Caco-2 (cell line): ENCODE measurements around the gene NCKIPSD. TPM values are rescaled to one million over a fixed set of nuclear protein-coding genes. Genes with fewer than 3 reads are reported as not detected.

Source experiments
- BruUV-seq: library from RNA; stranded (reverse); fragments of 400-500 nt; replicated peaks from 2 replicates; lab custom pipeline; 2021; lab: Mats Ljungman, UMichigan
- CTCF ChIA-PET: fragments of 300-600 bp; sonication (Branson Sonifier 250); formaldehyde crosslinking; loops from one replicate; lab custom pipeline; 2022; ENCODE audit warnings: antibody characterized with exemption; lab: Charles Lee
- POLR2A ChIA-PET: fragments of 300-600 bp; sonication (Branson Sonifier 250); formaldehyde crosslinking; loops from one replicate; lab custom pipeline; 2022; ENCODE audit warnings: antibody characterized with exemption; lab: Charles Lee
- DNase-seq, 2 experiments: peaks; one replicate each; pipeline versions ENCODE4 v3.0.0 to v3.0.0-alpha.2; 2020 to 2022
- H3K27me3 ChIP-seq: replicated peaks from 2 replicates; pipeline ENCODE4 v1.6.0; 2011; ENCODE audit warnings: low read length; ENCODE audit not compliant: control insufficient read depth, insufficient read depth
- H3K36me3 ChIP-seq: 2 replicates; pipeline ENCODE4 v1.5.1; 2011; ENCODE audit warnings: low read length; ENCODE audit not compliant: control insufficient read depth, insufficient read depth
- H3K4me1 ChIP-seq: fragments of 250-450 bp; sonication (Bioruptor Pico); 2 replicates; pipeline ENCODE4 v1.5.1; 2020; ENCODE audit warnings: mild to moderate bottlenecking
- H3K4me3 ChIP-seq: 2 replicates; pipeline ENCODE4 v1.5.1; 2011; ENCODE audit warnings: low read depth, mild to moderate bottlenecking, control low read depth, low read length
- H3K9me3 ChIP-seq: fragments of 250-450 bp; sonication (Bioruptor Pico); 2 replicates; pipeline ENCODE4 v1.5.1; 2020; ENCODE audit warnings: mild to moderate bottlenecking, moderate library complexity
- H3K27ac Mint-ChIP-seq: one replicate; pipeline ENCODE4 v1.8.0; 2022; ENCODE audit warnings: mixed read lengths; ENCODE audit not compliant: unreplicated experiment
- H3K27me3 Mint-ChIP-seq: one replicate; pipeline ENCODE4 v1.8.0; 2022; ENCODE audit warnings: mixed read lengths; ENCODE audit not compliant: insufficient read depth, unreplicated experiment
- H3K36me3 Mint-ChIP-seq: one replicate; pipeline ENCODE4 v1.8.0; 2022; ENCODE audit warnings: mild to moderate bottlenecking, mixed read lengths; ENCODE audit not compliant: insufficient read depth, unreplicated experiment
- H3K4me1 Mint-ChIP-seq: one replicate; pipeline ENCODE4 v1.8.0; 2022; ENCODE audit warnings: low read depth, mixed read lengths; ENCODE audit not compliant: unreplicated experiment
- H3K4me3 Mint-ChIP-seq: one replicate; pipeline ENCODE4 v1.8.0; 2022; ENCODE audit warnings: mild to moderate bottlenecking, moderate library complexity, mixed read lengths; ENCODE audit not compliant: unreplicated experiment
- H3K9me3 Mint-ChIP-seq: one replicate; pipeline ENCODE4 v1.8.0; 2022; ENCODE audit warnings: mixed read lengths; ENCODE audit not compliant: unreplicated experiment
- CTCF ChIP-seq, 2 experiments: fragments of 200-600 bp in 1 of 2; IDR thresholded peaks; 1 replicate in 1 of 2; 2 replicates in 1 of 2; pipeline versions ENCODE4 v1.5.1 to v1.8.0; 2011 to 2022; ENCODE audit warnings: antibody characterized with exemption in 1 of 2, control low read depth in 1 of 2, inconsistent platforms in 1 of 2, low read depth in 1 of 2, low read length in 1 of 2, mild to moderate bottlenecking in 1 of 2, moderate library complexity in 1 of 2; ENCODE audit not compliant: insufficient read depth in 1 of 2, severe bottlenecking in 1 of 2, unreplicated experiment in 1 of 2
- intact Hi-C: fragments of 100-400 bp; cut with micrococcal nuclease; formaldehyde crosslinking; loops from one replicate; pipeline ENCODE4 v1.10.0; 2022; ENCODE audit not compliant: unreplicated experiment
- total RNA-seq: library from RNA; stranded (reverse); gene quantifications from 2 replicates; pipeline ENCODE4 v1.2.3, GENCODE V29; 2022

NCKIPSD gene
- total RNA-seq, 1 experiment from 2014 or later, result 30.2 TPM

GRCh38 chr3:48630833-48631232 lies 54.9 kb downstream of the NCKIPSD start:
- no peak for DNase-seq
- peaks cover 11% of the 10 kb centered on the region for H3K4me1 Mint-ChIP-seq
- no peak overlapping the region for H3K27ac Mint-ChIP-seq
- BruUV-seq, result no TSS peak
- Histone ChIP-seq H3K36me3 (peaks cover 4% of the 10 kb centered on the region), H3K4me1 (peaks cover 8% of the 10 kb centered on the region; the same call in 1 of the 2 replicates), H3K27me3 (no peaks in the 10 kb centered on the region), H3K4me3 (no peak overlapping the region), H3K9me3 (no peaks in the 10 kb centered on the region)
- TF ChIP-seq CTCF (IDR thresholded peaks at IDR 0.05; ENCODE audit: insufficient read depth in 1 of 2, low read depth in 1 of 2, low read length in 1 of 2, severe bottlenecking in 1 of 2, unreplicated experiment in 1 of 2), result no peak
- H3K27me3 Mint-ChIP-seq, result no peaks in the 10 kb centered on the region
- intact Hi-C loops, result no loop called here
- H3K36me3 Mint-ChIP-seq, result peaks cover 21% of the 10 kb centered on the region
- no peak overlapping the region for H3K4me3 Mint-ChIP-seq
- H3K9me3 Mint-ChIP-seq, result no peaks in the 10 kb centered on the region
- CTCF ChIA-PET, result no interaction called here
- POLR2A ChIA-PET, result no interaction called here

DNA sequence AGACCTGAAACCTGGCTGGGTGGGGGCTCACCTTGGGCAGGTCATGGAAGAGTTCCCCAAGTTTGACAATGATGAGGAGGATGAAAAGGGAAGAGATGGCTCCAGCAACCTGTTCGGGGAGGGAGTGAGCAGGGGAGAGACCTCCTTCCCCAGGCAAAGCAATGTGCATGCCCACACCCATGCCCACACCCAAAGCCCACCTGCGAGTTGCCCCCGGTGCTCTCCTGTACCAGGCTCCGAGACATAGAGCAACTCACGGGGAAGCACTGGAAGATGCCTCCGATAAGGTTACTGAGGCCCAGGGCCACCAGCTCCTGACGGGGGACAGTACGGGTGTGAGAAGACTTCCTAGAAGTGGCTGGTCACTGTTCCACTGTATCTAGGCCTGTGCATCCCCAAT lies 55.3 kb downstream of the NCKIPSD start:
- H3K36me3 ChIP-seq, result peaks cover 4% of the 10 kb centered on the region
- Mint-ChIP-seq H3K4me1 (peaks cover 11% of the 10 kb centered on the region), H3K27me3 (no peaks in the 10 kb centered on the region), H3K27ac (no peak overlapping the region), H3K4me3 (no peak overlapping the region), H3K9me3 (no peaks in the 10 kb centered on the region), H3K36me3 (peaks cover 20% of the 10 kb centered on the region)
- ChIA-PET POLR2A (no interaction called here), CTCF (no interaction called here)
- no peak for DNase-seq
- no TSS peak for BruUV-seq
- no peaks in the 10 kb centered on the region for H3K9me3 ChIP-seq
- H3K4me1 ChIP-seq, result peaks cover 6% of the 10 kb centered on the region; the same call in 1 of the 2 replicates
- H3K27me3 ChIP-seq, result no peaks in the 10 kb centered on the region
- intact Hi-C loops, result no loop called here
- no peak overlapping the region for H3K4me3 ChIP-seq
- no peak for TF ChIP-seq CTCF (IDR thresholded peaks at IDR 0.05; ENCODE audit: insufficient read depth in 1 of 2, low read depth in 1 of 2, low read length in 1 of 2, severe bottlenecking in 1 of 2, unreplicated experiment in 1 of 2)

DNA sequence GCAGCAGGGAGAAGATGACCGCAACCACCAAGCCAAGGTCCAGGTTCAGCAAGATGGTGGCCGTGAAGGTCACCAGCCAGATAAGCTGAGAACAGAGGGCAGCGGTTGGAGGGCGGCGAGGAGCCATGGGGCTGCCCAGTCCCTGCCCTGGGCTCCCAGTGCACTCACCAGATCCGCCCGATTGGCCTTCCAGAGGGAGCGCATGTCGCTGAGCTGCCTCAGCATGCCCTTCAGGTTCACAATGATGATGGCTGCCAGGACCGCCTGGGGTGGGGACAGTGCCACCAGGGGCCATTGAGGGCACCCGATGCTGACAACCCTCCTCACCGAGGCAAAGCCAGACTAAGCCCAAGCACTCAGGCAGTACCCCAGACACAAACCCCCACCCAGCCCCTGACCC lies 55.8 kb downstream of the NCKIPSD start:
- Mint-ChIP-seq H3K36me3 (peaks cover 18% of the 10 kb centered on the region), H3K4me3 (no peak overlapping the region), H3K4me1 (peaks cover 11% of the 10 kb centered on the region), H3K9me3 (no peaks in the 10 kb centered on the region), H3K27ac (no peak overlapping the region), H3K27me3 (no peaks in the 10 kb centered on the region)
- Histone ChIP-seq H3K4me1 (peaks cover 6% of the 10 kb centered on the region; the same call in 1 of the 2 replicates), H3K9me3 (no peaks in the 10 kb centered on the region), H3K36me3 (peaks cover 4% of the 10 kb centered on the region), H3K27me3 (no peaks in the 10 kb centered on the region), H3K4me3 (no peak overlapping the region)
- no TSS peak for BruUV-seq
- no peak for DNase-seq
- intact Hi-C loops, result no loop called here
- no peak for TF ChIP-seq CTCF (IDR thresholded peaks at IDR 0.05; ENCODE audit: insufficient read depth in 1 of 2, low read depth in 1 of 2, low read length in 1 of 2, severe bottlenecking in 1 of 2, unreplicated experiment in 1 of 2)
- ChIA-PET CTCF (no interaction called here), POLR2A (no interaction called here)
